ENCODE measurements around the gene CTTN. TPM values are rescaled to one million over a fixed set of nuclear protein-coding genes. Genes with fewer than 3 reads are reported as not detected.

CTTN gene
- polyA plus RNA-seq, 1 donor: 219 TPM

- no peak for DNase-seq
Measured at GRCh38 chr11:70427436-70427835, 29.1 kb downstream of the CTTN start.

GRCh38 chr11:70428701-70429427, 30.5 kb downstream of the CTTN start:
- DNase-seq: no peak

- DNase-seq: no peak
Measured at GRCh38 chr11:70429428-70429705, 31.0 kb downstream of the CTTN start.

- no peak for DNase-seq
Measured at GRCh38 chr11:70429724-70430521, 31.6 kb downstream of the CTTN start.

GRCh38 chr11:70430671-70431574, 32.6 kb downstream of the CTTN start:
- no peak for DNase-seq

DNA sequence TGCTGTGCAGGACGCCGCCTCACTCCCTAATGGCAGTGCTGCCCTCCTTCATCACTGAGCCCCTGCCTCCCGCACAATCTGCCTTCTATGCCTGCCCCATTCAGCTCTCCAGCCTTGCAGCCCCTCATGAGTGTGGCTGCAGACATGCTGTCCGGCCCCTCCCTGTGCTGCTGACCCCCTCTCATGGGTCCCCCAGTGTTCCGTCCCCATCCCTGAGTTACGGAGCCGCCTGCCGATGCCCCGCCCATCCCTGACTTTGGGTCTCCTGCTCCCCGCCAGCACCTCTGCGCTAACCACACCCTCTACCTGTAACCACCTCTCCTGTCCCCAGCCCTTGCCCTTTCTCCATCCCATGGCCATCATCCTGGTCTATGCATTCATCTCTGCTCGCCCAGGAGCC, 33.3 kb downstream of the CTTN start:
- DNase-seq: no peak

DNA sequence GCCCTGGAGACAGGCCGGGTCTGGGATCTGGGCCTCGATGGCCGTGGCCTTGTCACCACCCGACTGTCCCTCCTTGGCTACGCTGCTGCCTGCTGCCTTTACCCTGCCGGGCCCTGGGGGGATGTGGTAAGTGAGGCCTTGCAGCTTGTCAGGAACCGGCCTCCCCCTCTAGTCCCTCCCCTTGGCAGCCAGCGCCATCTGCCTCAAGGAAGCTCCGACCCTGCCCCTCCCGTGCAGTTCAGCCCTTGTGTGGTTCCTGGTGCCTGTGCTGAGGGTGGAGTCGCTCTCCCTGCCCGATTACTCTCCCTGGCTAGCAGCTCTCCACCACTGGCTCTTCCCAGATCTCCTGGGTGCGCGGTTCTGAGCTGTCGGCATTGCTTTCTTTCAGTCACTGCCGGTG, 33.7 kb downstream of the CTTN start:
- no peak for DNase-seq

DNA sequence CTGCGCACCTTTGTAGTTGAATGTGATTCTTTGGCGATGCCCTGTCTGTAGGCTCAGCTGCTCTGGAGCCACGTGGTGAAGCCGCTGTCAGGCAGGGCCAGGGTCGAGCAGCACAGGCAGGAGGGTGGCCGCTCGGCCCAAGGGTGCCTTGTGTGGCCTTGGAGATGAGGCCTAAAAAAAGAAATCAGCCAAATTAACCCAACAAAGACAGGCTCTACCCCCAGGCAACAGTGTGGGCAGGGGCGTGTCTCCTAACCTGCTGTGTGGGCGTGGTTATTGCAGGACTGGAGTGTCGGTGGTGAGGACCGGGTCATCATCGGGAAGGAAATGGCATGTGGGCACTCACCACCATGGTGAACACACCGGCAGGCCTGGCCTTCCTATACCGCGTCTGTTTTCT, 34.3 kb downstream of the CTTN start:
- DNase-seq: no peak

DNA sequence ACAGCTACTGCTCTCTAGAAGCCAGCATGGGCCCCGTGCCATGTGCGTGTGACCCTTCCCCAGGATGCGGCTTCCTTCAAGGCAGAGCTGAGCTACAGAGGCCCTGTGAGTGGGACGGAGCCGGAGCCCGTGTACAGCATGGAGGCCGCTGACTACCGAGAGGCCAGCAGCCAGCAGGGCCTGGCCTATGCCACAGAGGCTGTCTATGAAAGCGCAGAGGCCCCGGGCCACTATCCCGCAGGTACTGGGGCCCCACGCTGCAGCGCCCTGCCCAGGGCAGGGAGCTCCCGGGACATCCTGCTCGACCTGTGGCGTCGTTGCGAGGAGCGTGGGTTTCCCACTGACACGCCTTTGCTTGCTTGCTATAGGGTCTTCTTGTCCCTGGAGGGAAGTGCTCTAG, 34.7 kb downstream of the CTTN start:
- no peak for DNase-seq

GRCh38 chr11:70433526-70433925, 35.2 kb downstream of the CTTN start:
- no peak for DNase-seq

GRCh38 chr11:70433966-70434812, 35.9 kb downstream of the CTTN start:
- no peak for DNase-seq

DNA sequence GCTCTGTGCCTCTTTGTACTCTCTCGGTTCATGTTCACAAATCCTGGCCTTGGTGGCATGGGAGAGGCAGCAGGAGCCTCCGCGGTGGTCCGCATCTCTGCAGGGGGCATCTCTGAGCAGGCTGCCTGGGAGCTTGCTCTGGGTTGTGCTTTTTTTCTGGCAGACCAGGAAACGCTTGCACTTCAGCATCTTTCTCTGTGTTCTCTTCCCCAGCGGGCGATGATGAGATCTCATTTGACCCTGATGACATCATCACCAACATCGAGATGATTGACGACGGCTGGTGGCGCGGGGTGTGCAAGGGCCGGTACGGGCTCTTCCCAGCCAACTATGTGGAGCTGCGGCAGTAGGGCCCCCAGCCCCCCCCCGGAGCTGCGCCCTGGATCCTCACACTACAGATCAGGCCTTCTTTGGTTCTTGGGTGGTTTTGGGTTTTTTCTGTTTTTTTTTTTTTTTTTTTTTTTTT, 36.5 kb downstream of the CTTN start:
- no peak for DNase-seq

GRCh38 chr11:70435361-70435760, 37.0 kb downstream of the CTTN start:
- DNase-seq: no peak

GRCh38 chr11:70435765-70436500, 37.6 kb downstream of the CTTN start:
- no peak for DNase-seq

GRCh38 chr11:70436501-70436860, 38.2 kb downstream of the CTTN start:
- no peak for DNase-seq

- DNase-seq: no peak
Measured at GRCh38 chr11:70437111-70437784, 38.9 kb downstream of the CTTN start.

DNA sequence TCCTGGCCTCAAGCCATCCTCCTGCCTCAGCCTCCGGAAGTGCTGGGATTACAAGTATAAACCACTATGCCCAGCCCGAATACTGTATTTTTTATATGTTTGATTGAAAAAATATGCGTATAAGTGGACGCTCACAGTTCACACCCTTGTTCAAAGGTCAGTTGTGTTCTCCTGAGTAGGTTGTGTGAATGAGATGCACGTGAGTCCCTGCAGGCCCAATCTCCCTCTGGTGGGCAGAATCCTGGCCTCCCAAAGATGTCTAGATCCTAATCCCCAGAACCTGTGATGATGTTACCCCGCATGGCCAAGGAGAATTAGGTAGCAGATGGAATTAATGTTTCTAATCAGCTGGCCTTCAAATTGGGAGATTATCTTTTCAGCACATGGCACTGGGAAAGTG, 41.9 kb downstream of the CTTN start:
- DNase-seq: no peak

GRCh38 chr11:70443773-70444030, 45.4 kb downstream of the CTTN start:
- no peak for DNase-seq

DNA sequence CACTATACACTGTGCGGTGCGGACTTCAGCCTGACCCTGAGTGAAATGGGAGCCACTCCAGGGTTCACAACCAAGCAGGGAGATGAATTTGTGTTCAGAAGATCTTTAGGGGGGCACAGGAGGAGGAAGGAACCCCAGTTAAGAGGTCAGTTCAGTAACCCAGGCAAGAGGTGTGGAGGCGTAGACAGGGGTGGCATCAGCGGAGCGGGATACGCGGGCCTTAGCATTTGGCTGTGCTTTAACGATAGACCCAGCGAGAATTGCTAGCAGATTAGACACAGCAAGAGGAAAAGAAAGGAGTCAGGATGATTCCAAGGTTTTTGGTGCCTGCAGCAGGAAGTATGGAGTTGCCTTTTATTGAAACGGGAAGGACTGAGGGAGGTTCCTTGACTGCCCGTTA, 46.8 kb downstream of the CTTN start:
- DNase-seq: no peak

- DNase-seq: no peak
Measured at GRCh38 chr11:70445605-70446004, 47.3 kb downstream of the CTTN start.
